Heart left ventricle (tissue), 16 donors: ENCODE measurements around the gene GREM1. TPM values are rescaled to one million over a fixed set of nuclear protein-coding genes. Genes with fewer than 3 reads are reported as not detected.

ENCODE experiments used
- ATAC-seq, 4 donors: fragments of 200-7000 bp; cut with Tn5 transposase; one replicate each; pipeline ENCODE4 v1.9.1; 2020 to 2022; ENCODE audit warnings: moderate library complexity in 4 of 4, mild to moderate bottlenecking in 3 of 4, moderate number of reproducible peaks in 1 of 4
- DNase-seq, 5 donors: peaks; one replicate each; pipeline ENCODE4 v3.0.0-alpha.2; 2020
- H3K27ac ChIP-seq, 12 donors: fragments of 200-600 bp; sonication (generic) in 4 of 12; one replicate each; pipeline versions ENCODE4 v1.5.0 to v1.8.0; 2016 to 2022; ENCODE audit warnings: mild to moderate bottlenecking in 2 of 12
- H3K27me3 ChIP-seq, 9 donors: fragments of 200-600 bp; sonication (generic) in 2 of 9; one replicate each; pipeline versions ENCODE4 v1.5.1 to v1.8.0; 2016 to 2022; ENCODE audit warnings: mild to moderate bottlenecking in 3 of 9
- H3K36me3 ChIP-seq, 9 donors: fragments of 200-600 bp; sonication (generic) in 2 of 9; one replicate each; pipeline versions ENCODE4 v1.5.0 to v1.8.0; 2018 to 2022; ENCODE audit warnings: mild to moderate bottlenecking in 2 of 9
- H3K4me1 ChIP-seq, 12 donors: fragments of 200-600 bp; sonication (generic) in 4 of 12; one replicate each; pipeline versions ENCODE4 v1.5.0 to v1.8.0; 2016 to 2022; ENCODE audit warnings: mild to moderate bottlenecking in 3 of 12
- H3K4me3 ChIP-seq, 12 donors: fragments of 200-600 bp; sonication (generic) in 4 of 12; one replicate each; pipeline versions ENCODE4 v1.5.0 to v1.8.0; 2017 to 2022; ENCODE audit warnings: mild to moderate bottlenecking in 9 of 12, moderate library complexity in 4 of 12
- H3K9me3 ChIP-seq, 12 donors: fragments of 200-600 bp; sonication (generic) in 4 of 12; one replicate each; pipeline versions ENCODE4 v1.5.0 to v1.8.0; 2016 to 2022; ENCODE audit warnings: mild to moderate bottlenecking in 1 of 12
- POLR2A ChIP-seq, 2 donors: fragments of 450-650 bp; IDR thresholded peaks; one replicate each; pipeline ENCODE4 v1.6.1; 2017; ENCODE audit warnings: antibody characterized with exemption in 2 of 2, mild to moderate bottlenecking in 2 of 2, moderate library complexity in 2 of 2
- WGBS, 4 donors: extraction: QIAGEN DNeasy Blood & Tissue Kit in 2 of 4; methylation state at CpG; one replicate each; pipeline versions ENCODE4 v1.1.5 to v1.1.7; 2013 to 2018; 5-methylcytosine and 5-hydroxymethylcytosine counted together
- intact Hi-C, 10 donors: fragments of 100-400 bp; cut with DNase I; formaldehyde crosslinking; loops; one replicate each; pipeline versions ENCODE4 v1.11.1 to v1.14.2; 2022
- polyA plus RNA-seq, 2 donors: library from polyadenylated mRNA; stranded (reverse); fragments of 200-250 nt; gene quantifications; one replicate each; pipeline ENCODE4 v1.2.3, GENCODE V29; 2013
- total RNA-seq, 9 donors: library from RNA; depleted of rRNA in 2 of 9; stranded (reverse); fragments of >200 nt in 2 of 9; fragmentation: NEBNext Ultra II Directional in 3 of 9; extraction: Animal tissue kit (Norgen Biotek cat#: 25700) in 3 of 9; gene quantifications; one replicate each; pipeline versions ENCODE4 v1.1.0 to v1.2.4, GENCODE V29; 2016 to 2023
- TF ChIP-seq, protein P1 (sequence below), 12 donors: fragments of 200-600 bp; sonication (generic) in 4 of 12; IDR thresholded peaks; one replicate each; pipeline versions ENCODE4 v1.5.0 to v1.8.0; 2018 to 2022; ENCODE audit warnings: antibody characterized with exemption in 12 of 12, mild to moderate bottlenecking in 5 of 12
- donor health status: ischemic (EF 13 %, LVEDD 7.1; RV severe dilation, severe dysfunction).
- donor health status: healthy with polysubstance abuse.
- donor health status: DM: no; HTN: yes; CAD: no.
- donor health status: DM: no; HTN: no; CAD: no.
- donor health status: ischemic (EF 25% LVEDD 6.9; RV normal size, moderate dysfunction).
- donor health status: ischemic (EF 25% LVEDD 5.7; RV mildly dilated, moderate dysfunction).
- donor health status: healthy.
- donor health status: DM: yes; HTN: yes; CAD: no.
- donor health status: ischemic (EF 35%, LVEDD 5.7; RV mildly dilated, moderate dysfunction).
- donor health status: nonischemic (EF 11% LVEDD 7.7; RV severe dilation, severe dysfunction).
- donor health status: DM: yes; HTN: yes; CAD: no.
- donor health status: PGD.
- donor health status: ischemic (EF 29% LVEDD 5.4; RV normal size, mild dysfunction).
- donor health status: nonischemic (EF 23%, LVEDD 6.1; RV moderate dilation, normal function).

The GREM1 gene
- total and polyA plus RNA-seq, 11 donors: 0.04 to 2.3 (median 0.12) TPM; not detected in 6

DNA sequence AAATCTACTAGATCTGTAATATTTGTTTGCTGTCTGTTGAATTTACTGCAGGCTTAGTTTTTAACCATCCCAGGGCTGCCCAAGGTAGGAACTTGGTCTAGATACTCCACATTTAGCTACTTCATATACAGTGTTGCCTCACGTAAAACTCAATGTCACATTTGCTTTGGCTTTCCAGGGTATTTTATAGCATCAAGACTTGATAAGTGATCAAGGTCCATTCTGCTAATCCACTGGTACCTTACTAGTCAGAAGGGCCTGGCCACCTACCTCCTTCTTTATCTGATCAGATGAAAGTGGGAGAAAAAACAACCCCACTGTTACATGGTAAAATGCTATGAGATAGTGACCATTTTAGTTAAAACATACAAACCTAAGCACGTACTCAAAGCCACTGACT lies 25.5 kb upstream of the GREM1 start:
- DNase-seq (no peak), ATAC-seq (no peak)
- Histone ChIP-seq H3K27me3 (no peaks in the 10 kb centered on the region), H3K27ac (no peak overlapping the region), H3K4me1 (no peaks in the 10 kb centered on the region), H3K4me3 (no peak overlapping the region), H3K36me3 (no peaks in the 10 kb centered on the region), H3K9me3 (no peaks in the 10 kb centered on the region)
- 79 to 95% (median 85%) methylated on average over 2 of the region's 2 CpGs for WGBS, 4 donors
- TF ChIP-seq, protein P1, sequence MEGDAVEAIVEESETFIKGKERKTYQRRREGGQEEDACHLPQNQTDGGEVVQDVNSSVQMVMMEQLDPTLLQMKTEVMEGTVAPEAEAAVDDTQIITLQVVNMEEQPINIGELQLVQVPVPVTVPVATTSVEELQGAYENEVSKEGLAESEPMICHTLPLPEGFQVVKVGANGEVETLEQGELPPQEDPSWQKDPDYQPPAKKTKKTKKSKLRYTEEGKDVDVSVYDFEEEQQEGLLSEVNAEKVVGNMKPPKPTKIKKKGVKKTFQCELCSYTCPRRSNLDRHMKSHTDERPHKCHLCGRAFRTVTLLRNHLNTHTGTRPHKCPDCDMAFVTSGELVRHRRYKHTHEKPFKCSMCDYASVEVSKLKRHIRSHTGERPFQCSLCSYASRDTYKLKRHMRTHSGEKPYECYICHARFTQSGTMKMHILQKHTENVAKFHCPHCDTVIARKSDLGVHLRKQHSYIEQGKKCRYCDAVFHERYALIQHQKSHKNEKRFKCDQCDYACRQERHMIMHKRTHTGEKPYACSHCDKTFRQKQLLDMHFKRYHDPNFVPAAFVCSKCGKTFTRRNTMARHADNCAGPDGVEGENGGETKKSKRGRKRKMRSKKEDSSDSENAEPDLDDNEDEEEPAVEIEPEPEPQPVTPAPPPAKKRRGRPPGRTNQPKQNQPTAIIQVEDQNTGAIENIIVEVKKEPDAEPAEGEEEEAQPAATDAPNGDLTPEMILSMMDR (IDR thresholded peaks at IDR 0.05): no peak
- no peak for TF ChIP-seq POLR2A (IDR thresholded peaks at IDR 0.05)
- intact Hi-C loops: loop anchor here in 1 of 10 donors (10.0 kb wide), 1 partner anchor 47 kb away; the partner anchor contains the start of gene SCG5

GRCh38 chr15:32694222-32694983 lies 23.4 kb upstream of the GREM1 start:
- no peak overlapping the region for H3K27ac ChIP-seq
- intact Hi-C loops: loop anchor here in 1 of 10 donors (10.0 kb wide), 1 partner anchor 50 kb away; the partner anchor contains the start of gene SCG5
- TF ChIP-seq, protein P1 (IDR thresholded peaks at IDR 0.05): no peak
- TF ChIP-seq POLR2A (IDR thresholded peaks at IDR 0.05): no peak

GRCh38 chr15:32698773-32699390 lies 18.9 kb upstream of the GREM1 start:
- 75 to 80% (median 79%) methylated on average over 5 of the region's 5 CpGs for WGBS, 4 donors
- ATAC-seq (no peak), DNase-seq (no peak)
- Histone ChIP-seq H3K4me3 (no peak overlapping the region), H3K27me3 (peaks cover 0 to 15% (median 0%) of the 10 kb centered on the region in 9 donors), H3K36me3 (no peaks in the 10 kb centered on the region), H3K27ac (no peak overlapping the region), H3K9me3 (no peaks in the 10 kb centered on the region), H3K4me1 (no peaks in the 10 kb centered on the region)
- intact Hi-C loops: loop anchor here in 1 of 10 donors (10.0 kb wide), 1 partner anchor 54 kb away; the partner anchor contains the start of gene SCG5
- TF ChIP-seq POLR2A (IDR thresholded peaks at IDR 0.05): no peak
- TF ChIP-seq, protein P1 (IDR thresholded peaks at IDR 0.05): no peak

More at GRCh38 chr15:32694222-32694983, 23.4 kb upstream of the GREM1 start:
- no peaks in the 10 kb centered on the region for H3K36me3 ChIP-seq
- WGBS, 4 donors: 95 to 98% (median 97%) methylated on average over 3 of the region's 3 CpGs
- H3K4me3 ChIP-seq: no peak overlapping the region
- no peaks in the 10 kb centered on the region for H3K9me3 ChIP-seq
- DNase-seq (no peak), ATAC-seq (no peak)
- H3K4me1 ChIP-seq: no peaks in the 10 kb centered on the region
- peaks cover 0 to 3% (median 0%) of the 10 kb centered on the region in 9 donors for H3K27me3 ChIP-seq

DNA sequence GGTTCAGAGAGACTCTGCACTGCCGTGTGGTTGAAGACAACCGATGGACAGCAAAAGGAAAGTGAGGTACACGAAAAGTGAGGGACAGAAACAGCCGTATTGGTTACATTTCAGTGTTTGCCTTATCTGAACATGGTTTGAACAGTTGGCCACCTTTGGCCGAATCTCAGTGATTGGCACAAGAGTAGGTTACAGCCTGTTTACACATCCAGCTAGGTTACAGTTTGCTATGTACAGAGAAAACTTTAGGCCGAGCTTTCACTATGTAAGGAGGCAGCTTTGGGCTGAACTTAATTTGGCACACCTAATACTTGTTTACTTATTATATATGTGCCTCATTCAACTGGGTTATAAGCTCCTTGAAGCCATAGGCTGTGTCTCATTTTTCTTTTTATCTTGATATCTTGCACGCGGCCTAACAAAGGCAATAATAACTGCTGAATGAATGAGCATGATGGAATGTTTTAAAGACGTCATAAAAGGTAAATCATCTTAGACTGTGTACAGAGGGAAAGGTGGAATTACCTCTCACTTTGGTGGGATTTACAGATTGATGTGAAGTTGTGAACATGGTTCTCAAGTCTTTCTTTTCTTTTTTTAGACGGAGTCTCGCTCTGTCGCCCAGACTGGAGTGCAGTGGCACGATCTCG lies 17.2 kb upstream of the GREM1 start:
- H3K27me3 ChIP-seq: peaks cover 0 to 19% (median 0%) of the 10 kb centered on the region in 9 donors
- H3K9me3 ChIP-seq: no peaks in the 10 kb centered on the region
- H3K4me3 ChIP-seq: no peak overlapping the region
- ATAC-seq: no peak
- H3K36me3 ChIP-seq: no peaks in the 10 kb centered on the region
- TF ChIP-seq, protein P1 (IDR thresholded peaks at IDR 0.05): no peak
- TF ChIP-seq POLR2A (IDR thresholded peaks at IDR 0.05): no peak
- H3K4me1 ChIP-seq: no peaks in the 10 kb centered on the region
- intact Hi-C loops: no loop called here
- H3K27ac ChIP-seq: no peak overlapping the region
- 85 to 92% (median 89%) methylated on average over 14 of the region's 14 CpGs for WGBS, 4 donors
- no peak for DNase-seq
